ENCODE data around the gene PHC1. TPM values are rescaled to one million over a fixed set of nuclear protein-coding genes. Genes with fewer than 3 reads are reported as not detected.
A peak's percentile ranks its signal among the peaks of the same experiment; 100 is the strongest.
"Not testable (repeated sequence)": the region's sequence is repeated elsewhere in the genome, so short reads cannot be mapped to it uniquely, and the experiment has no call there.

PHC1 gene
- total RNA-seq (2021; fragmentation: NEBNext Ultra II Directional; extraction: Animal tissue kit (Norgen Biotek cat#: 25700)) = 10 to 100 TPM; 17.2 to 22.3 (median 19.9) TPM
- long read RNA-seq, partial matches to known transcripts = 3 of 8 reads
- long read RNA-seq, other reads (novel, unspliced or antisense) = 3 of 8 reads

- H3K9me3 Mint-ChIP-seq; H3K27me3 Mint-ChIP-seq (ENCODE audit: insufficient read depth); H3K36me3 Mint-ChIP-seq (ENCODE audit: low read depth): not testable (repeated sequence)
- H3K4me1 Mint-ChIP-seq (ENCODE audit: low read depth) = peaks cover 25% of the 10 kb centered on the region
- H3K4me3 Mint-ChIP-seq = peak within 1 kb of the TSS; percentile 90
- peak within 1 kb of the TSS; percentile 91 for H3K27ac Mint-ChIP-seq
- peak; percentile 66 for DNase-seq
- peak; percentile 67; the same call in 1 of the 2 replicates for TF ChIP-seq CTCF (IDR thresholded peaks at IDR 0.05)
Measured at GRCh38 chr12:8914033-8914715, at the start of gene PHC1. PHC1 (plus strand) TSS chr12:8914509; CDS start chr12:8917678, 3,169 bp downstream.

GRCh38 chr12:8866429-8866828 lies 47.9 kb upstream of the PHC1 start:
- Mint-ChIP-seq H3K4me3 (no peak overlapping the region), H3K27ac (no peak overlapping the region), H3K4me1 (ENCODE audit: low read depth) (no peaks in the 10 kb centered on the region), H3K36me3 (ENCODE audit: low read depth) (no peaks in the 10 kb centered on the region), H3K9me3 (no peaks in the 10 kb centered on the region), H3K27me3 (ENCODE audit: insufficient read depth) (peaks cover 4% of the 10 kb centered on the region)
- no peak for DNase-seq
- TF ChIP-seq CTCF (IDR thresholded peaks at IDR 0.05) = no peak

- H3K27me3 Mint-ChIP-seq (ENCODE audit: insufficient read depth) = peaks cover 4% of the 10 kb centered on the region
- H3K4me3 Mint-ChIP-seq = no peak overlapping the region
- no peaks in the 10 kb centered on the region for H3K4me1 Mint-ChIP-seq (ENCODE audit: low read depth)
- no peak for DNase-seq
- H3K27ac Mint-ChIP-seq = no peak overlapping the region
- TF ChIP-seq CTCF (IDR thresholded peaks at IDR 0.05) = no peak
- H3K36me3 Mint-ChIP-seq (ENCODE audit: low read depth) = no peaks in the 10 kb centered on the region
- no peaks in the 10 kb centered on the region for H3K9me3 Mint-ChIP-seq
Measured at GRCh38 chr12:8867009-8867408, 47.3 kb upstream of the PHC1 start.

GRCh38 chr12:8867786-8868185 lies 46.5 kb upstream of the PHC1 start:
- no peaks in the 10 kb centered on the region for H3K4me1 Mint-ChIP-seq (ENCODE audit: low read depth)
- H3K27me3 Mint-ChIP-seq (ENCODE audit: insufficient read depth) = peaks cover 4% of the 10 kb centered on the region
- H3K36me3 Mint-ChIP-seq (ENCODE audit: low read depth) = no peaks in the 10 kb centered on the region
- H3K27ac Mint-ChIP-seq = no peak overlapping the region
- no peaks in the 10 kb centered on the region for H3K9me3 Mint-ChIP-seq
- no peak overlapping the region for H3K4me3 Mint-ChIP-seq
- TF ChIP-seq CTCF (IDR thresholded peaks at IDR 0.05) = no peak
- no peak for DNase-seq

GRCh38 chr12:8870586-8870985 lies 43.7 kb upstream of the PHC1 start:
- TF ChIP-seq CTCF (IDR thresholded peaks at IDR 0.05) = no peak
- Mint-ChIP-seq H3K27me3 (ENCODE audit: insufficient read depth) (peaks cover 7% of the 10 kb centered on the region), H3K9me3 (no peaks in the 10 kb centered on the region), H3K36me3 (ENCODE audit: low read depth) (no peaks in the 10 kb centered on the region), H3K4me1 (ENCODE audit: low read depth) (no peaks in the 10 kb centered on the region), H3K4me3 (no peak overlapping the region), H3K27ac (no peak overlapping the region)
- DNase-seq = no peak

All from HFFc6 (cell line).